NK-92 (cell line): ENCODE measurements around the gene NECAB2.

Experiments used
- DNase-seq: peaks from one replicate; lab custom pipeline; 2025; ENCODE audit not compliant: unreplicated experiment; lab: John Stamatoyannopoulos, UW

The NECAB2 gene

GRCh38 chr16:84018710-84019109, 50.7 kb downstream of the NECAB2 start:
- no peak for DNase-seq

GRCh38 chr16:84020353-84020752, 52.3 kb downstream of the NECAB2 start:
- no peak for DNase-seq

DNA sequence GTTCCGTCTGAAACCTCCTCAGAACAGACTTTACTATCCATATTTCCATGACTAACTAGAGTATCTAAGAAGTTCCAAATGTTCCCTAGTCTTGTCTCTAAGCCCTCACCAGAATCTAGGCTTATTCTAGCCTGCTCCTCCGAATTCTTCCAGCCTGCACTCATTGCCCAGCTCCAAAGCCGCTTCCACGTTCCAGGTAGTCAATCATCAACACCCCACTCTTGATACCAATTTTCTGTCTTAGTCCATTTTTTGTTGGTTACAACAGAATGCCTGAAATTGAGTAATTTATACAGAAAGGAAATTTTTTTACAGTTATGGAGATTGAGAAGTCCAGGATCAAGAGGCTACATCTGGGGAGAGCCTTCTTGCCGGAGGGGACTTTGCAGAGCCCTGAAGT, 53.4 kb downstream of the NECAB2 start:
- no peak for DNase-seq

- DNase-seq = no peak
These were observed 54.6 kb downstream of the NECAB2 start for GRCh38 chr16:84022644-84023043.

- DNase-seq = no peak
These were observed 56.8 kb downstream of the NECAB2 start for GRCh38 chr16:84024854-84025253.

DNA sequence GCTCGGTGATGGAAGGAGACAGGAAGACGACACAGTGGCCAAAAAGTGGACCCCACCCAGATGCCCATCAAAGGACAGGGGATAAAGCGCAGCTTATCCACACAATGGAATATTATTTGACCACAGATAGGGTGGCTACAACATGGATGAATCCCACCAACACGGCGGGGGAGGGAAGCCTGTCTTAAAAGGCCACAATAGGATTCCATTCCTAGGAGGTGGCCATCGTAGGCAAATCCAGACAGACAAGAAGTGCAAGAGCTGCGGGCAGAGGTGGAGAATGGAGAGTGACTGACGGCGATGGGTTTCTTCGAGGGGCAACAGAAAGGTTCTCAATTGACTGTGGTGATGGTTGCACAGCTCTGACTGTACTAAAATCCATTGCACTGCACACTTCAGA, 58.6 kb downstream of the NECAB2 start:
- DNase-seq = no peak

- no peak for DNase-seq
These were observed 59.6 kb downstream of the NECAB2 start for GRCh38 chr16:84027625-84028024.

DNA sequence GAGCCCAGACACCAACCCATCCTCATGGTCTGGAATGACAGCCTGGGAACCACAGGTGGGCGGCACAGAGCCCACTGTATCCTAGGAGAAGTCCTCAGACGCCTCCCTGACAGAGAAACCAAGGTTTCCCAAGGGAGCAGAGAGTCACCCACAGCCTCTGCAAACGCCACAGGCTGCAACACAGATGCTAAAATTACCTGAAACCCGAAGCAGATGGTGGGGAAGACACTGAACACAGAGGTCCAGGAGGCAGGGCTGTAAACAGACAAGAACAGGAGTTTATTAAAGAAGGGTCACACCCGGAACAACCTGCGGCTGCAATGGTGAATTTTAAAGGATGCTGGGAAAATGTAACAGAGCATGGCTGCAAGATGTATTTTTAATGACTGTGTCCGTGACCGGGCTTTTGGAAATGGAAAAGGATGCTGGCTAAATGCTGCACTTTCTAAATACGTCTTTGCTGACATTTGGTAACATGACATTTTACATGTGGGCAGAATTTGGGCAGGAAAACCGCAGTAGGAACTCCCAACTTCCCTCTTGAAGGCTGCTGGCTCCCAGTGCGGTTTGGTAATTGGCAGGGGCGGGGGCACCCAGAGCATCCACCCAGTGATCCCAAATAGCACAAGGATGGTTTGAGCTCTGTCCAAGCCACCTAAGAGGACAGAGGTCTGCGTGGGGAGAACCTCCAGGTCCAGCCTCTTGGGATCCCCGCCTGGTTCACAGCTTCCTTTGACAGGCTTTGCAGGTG, 61.4 kb downstream of the NECAB2 start:
- DNase-seq = no peak

DNA sequence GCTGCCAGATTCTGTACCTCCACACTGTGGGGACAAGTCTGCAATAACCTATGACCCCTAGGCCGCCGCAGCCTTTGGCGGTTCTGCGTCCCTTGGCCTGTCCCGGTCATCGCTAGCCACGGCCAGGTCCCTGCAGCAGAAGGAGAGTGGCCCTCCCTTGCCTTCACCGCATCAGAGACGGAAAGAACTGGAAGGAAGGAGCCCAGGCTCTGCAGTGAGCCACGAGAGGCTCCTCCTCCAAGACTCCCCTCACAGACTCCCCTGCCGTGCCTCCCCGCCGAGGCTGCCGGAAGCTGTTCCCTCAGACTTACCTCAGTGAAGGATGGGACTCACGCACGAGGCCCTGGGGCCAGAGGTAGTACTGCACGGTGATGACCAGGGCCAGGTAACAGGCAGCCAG, 63.5 kb downstream of the NECAB2 start:
- DNase-seq = no peak

DNA sequence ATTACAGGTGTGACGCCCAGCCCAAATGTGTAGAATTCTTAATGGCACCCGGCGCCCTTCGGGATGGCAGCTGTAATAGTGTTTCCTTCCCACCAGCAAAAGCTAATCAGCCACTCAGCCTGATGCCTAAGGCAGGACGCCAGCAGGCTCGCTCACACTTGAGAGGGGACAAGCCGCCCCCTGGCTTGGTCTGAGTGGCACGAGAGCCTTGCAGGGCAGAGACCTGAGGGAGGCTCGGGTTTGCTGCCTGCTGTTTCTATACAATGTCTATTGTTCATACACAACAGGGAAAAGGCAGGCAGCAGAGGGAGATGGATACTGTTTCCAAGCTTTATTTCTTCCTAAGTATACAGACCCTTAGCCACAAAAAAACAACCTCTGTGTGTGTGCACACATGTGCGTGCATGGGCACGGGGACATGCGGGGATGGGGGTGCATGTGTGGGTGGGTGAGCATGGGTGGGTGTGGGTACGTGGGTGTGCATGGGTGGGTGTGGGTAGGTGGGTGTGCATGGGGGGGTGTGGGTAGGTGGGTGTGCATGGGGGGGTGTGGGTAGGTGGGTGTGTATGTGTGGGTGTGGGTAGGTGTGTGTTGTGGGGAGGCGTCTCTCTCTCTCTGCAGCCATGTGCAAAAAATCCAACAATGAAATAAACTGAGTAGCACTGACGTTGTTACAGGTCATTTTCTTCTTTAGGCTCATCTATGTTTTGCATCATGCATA, 64.6 kb downstream of the NECAB2 start:
- DNase-seq = no peak

DNA sequence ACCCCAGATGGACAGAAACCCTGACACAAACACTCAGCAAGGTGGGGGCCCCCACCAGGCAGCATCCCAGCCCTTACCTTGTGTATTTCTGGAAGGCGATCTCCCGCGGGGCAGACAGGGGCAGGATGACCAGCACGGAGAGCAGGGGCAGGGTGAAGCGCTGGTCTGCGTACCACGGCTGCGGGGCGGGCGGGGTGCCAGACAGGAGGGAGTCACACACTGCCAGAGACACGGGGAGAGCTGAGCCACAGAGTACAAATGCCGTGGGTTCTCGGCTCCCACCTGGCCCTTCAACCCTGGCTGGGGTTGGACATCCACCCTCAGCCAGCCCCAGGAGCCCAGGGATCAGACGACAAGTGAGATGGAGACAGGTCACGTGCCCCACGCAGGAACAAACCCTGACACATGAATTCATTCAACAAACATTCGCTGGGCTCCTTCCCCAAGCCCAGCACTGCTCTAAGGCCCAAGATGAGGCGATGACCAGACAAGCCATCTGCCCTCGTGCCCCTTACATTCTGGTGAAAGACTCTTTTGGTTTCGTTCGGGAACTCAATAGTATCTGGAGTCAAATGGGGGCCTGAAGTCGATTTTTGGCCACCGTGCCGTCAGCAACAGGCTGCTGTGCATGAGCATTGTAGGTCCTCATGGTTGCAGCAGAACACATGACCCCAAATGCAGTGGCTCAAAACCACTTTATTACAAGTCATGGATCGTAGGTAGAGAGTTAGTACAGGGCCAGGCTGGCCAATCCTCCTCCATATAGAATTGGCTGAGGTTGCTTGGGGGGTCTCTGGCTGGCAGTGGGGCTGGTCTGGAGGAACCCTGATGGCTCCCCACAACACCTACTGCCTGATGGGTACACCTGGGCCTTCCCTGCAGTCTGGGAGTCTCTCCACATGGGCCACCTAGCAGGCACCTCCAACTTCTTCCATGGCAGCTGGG, 65.5 kb downstream of the NECAB2 start:
- no peak for DNase-seq

DNA sequence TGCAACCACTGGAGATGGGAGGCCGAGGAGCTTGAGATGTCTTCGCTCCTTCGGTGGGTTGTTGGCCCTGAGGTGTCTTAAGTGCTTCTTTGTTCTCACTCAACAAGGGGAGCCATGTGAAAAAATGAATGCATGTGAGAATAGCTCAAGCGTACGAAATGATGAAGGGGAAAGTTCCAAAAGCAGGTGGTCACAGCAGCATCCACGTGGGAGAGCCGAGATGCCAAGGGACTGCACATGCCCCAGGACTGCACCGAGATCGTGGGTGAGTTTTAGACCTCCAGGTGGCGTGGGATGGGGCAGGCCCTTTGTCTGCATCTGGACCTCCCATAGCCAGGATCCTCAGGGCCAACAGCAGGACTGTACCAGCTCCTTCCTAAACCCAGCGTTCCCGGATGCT, 66.5 kb downstream of the NECAB2 start:
- no peak for DNase-seq

DNA sequence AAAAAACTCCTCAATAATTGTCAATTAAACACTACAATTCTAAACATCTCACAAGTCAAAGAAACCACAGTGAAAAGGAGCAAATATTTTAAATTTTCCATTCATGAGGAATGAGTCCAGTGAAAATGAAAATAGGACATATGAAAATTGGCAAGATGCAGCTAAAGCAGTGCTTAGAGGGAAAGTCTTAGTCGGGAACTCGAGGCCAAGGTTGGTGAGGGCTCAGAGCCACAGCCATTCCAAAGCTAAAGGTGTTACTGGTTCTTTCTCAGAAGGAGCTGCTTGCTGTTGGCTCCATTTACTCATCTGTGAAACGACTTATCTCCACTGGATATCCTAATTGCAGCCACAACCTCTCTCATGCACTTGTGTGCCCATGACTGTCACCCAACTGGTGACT, 68.1 kb downstream of the NECAB2 start:
- no peak for DNase-seq

DNA sequence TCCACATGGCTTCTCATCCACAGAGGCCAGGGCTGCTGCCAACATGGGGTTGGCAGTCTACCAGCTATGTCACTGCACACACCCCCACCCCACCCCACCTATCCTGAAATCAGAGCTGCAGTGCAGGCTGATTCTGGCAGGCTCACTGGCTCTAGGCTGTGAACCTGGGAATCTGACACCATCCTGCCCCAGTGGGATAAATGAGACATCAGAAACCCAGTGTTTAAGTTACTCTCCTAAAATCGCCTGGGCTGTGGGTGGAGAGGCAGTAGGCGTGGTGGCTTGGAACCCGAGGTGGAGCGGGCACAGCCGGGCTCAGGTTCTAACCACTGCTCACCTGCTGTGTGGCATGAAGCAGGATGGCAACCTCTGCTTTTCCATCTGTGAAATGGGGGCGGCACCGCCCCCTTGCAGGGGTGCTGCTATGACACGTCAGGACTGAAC, 69.0 kb downstream of the NECAB2 start:
- DNase-seq = no peak

DNA sequence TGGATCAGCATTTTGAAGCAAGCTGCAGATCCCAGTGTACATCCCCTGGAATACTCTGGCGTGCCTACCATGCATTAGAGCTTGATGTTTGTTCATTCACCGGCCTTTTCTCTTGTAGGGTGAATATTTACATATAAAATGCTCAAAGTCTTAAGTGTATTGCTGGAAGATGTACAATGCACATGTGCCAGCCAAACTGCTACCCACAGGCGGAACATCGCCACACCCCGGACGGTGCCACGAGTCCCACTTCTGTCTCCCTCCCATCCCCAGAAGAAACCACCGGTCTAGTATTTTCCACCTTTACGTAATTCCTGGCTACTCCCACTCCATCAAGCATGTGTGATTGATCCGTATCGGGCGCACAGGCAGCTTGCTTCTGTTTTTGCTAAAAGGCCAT, 70.4 kb downstream of the NECAB2 start:
- no peak for DNase-seq

- no peak for DNase-seq
These were observed 71.7 kb downstream of the NECAB2 start for GRCh38 chr16:84039696-84040095.

- no peak for DNase-seq
These were observed 72.3 kb downstream of the NECAB2 start for GRCh38 chr16:84040226-84040822.

DNA sequence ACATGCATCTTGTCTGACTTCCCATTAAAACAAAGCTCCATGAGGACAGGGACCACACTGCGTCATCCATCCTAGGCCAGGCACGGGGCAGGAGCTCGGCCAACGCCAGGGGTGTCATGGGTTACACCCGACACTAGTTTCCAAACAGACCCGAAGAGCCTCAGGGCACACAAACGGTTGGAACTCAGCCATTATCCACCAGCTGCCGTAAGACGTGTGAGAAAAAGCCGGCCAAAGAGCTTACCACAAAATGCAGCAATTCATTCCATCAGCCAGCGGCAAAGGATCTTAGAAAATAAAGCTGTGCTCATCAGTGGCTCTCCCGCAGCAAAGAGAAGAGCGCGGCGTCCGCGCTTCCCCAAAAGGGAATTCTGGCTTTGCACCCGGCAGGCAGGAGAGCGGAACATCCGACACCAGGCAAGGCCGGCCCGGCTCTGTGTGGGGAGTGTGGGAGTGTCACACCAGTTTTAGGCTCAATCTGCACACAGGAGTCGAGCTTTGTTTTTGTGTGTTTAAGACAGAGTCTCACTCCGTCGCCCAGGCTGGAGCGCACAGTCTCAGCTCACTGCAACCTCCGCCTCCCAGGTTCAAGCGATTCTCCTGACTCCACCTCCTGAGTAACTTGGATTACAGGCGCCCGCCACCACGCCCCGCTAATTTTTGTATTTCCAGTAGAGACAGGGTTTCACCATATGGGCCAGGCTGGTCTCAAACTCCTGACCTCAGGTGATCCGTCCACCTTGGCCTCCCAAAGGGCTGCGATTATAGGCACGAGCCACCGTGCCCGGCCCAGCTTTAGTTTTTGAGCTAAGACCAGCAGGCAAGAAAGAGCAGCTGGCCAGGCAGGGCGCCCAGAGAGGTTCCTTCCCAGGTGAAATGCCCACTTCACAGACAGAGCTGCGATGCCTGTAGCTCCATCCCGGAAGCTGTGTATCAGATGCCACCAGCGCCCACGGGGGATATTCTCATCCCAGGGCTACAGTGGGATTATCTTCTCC, 73.1 kb downstream of the NECAB2 start:
- no peak for DNase-seq

- no peak for DNase-seq
These were observed 73.8 kb downstream of the NECAB2 start for GRCh38 chr16:84041881-84042280.

DNA sequence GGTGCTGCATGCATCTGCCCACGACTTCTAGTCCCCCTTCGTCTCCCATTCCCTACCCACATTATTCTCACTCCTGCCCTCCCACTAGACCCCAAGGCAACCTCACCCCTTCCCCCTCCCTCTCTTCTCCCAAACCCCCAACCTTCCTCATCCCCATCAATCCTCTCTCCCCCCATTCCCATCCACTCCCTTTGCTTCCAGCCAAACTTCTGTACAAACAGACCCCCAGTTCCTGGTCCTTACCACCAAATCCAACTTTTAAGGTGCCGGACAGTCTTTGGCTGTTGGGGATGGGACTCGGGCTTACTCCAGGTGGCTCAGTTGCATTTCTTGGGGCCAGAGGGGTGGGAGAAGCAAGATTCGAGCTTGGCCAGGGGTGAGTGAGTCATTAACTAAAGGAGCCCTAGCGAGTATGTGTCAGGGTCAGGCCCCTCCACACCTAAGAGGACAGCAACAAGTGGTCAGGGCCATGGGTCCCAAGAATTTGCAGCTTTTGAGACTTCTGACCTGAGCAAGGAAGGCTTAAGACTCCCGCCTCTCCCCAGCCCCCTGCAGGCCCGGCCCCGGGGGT, 74.3 kb downstream of the NECAB2 start, which contains the start of gene SLC38A8:
SLC38A8 (minus strand) TSS at position 488 of the 571 bp plus-strand sequence. CDS start 638 bp downstream, outside the sequence.
- DNase-seq = no peak
